Cortex of kidney (tissue), 1 donor: ENCODE data around the gene MATN4.
"Not testable (repeated sequence)": the region's sequence is repeated elsewhere in the genome, so short reads cannot be mapped to it uniquely, and the experiment has no call there.

Experiments used
- DNase-seq: peaks from one replicate; lab custom pipeline; 2025; lab: John Stamatoyannopoulos, UW

MATN4 gene

GRCh38 chr20:45308117-45308778, at the start of gene MATN4:
MATN4 (minus strand) TSS chr20:45308299; CDS start chr20:45305582, 2,717 bp downstream.
- no peak for DNase-seq

GRCh38 chr20:45355209-45356084, 47.3 kb upstream of the MATN4 start:
- no peak for DNase-seq

GRCh38 chr20:45354423-45355208, 46.5 kb upstream of the MATN4 start:
- DNase-seq = no peak

- DNase-seq = no peak
Observed at GRCh38 chr20:45353746-45354145, 45.6 kb upstream of the MATN4 start.

GRCh38 chr20:45352729-45353128, 44.6 kb upstream of the MATN4 start:
- DNase-seq = no peak

- not testable (repeated sequence) for DNase-seq
Observed at GRCh38 chr20:45350795-45351194, 42.7 kb upstream of the MATN4 start.

- DNase-seq = no peak
Observed at GRCh38 chr20:45350217-45350616, 42.1 kb upstream of the MATN4 start.

- no peak for DNase-seq
Observed at GRCh38 chr20:45347936-45348778, 40.1 kb upstream of the MATN4 start, which contains the start of gene SDC4. SDC4 (minus strand) TSS chr20:45348424; CDS start chr20:45348384, 40 bp downstream.

GRCh38 chr20:45347297-45347935, 39.3 kb upstream of the MATN4 start:
- no peak for DNase-seq

- DNase-seq = no peak
Observed at GRCh38 chr20:45346851-45347250, 38.8 kb upstream of the MATN4 start.

- no peak for DNase-seq
Observed at GRCh38 chr20:45346291-45346718, 38.2 kb upstream of the MATN4 start.

- no peak for DNase-seq
Observed at GRCh38 chr20:45345104-45345936, 37.2 kb upstream of the MATN4 start.

GRCh38 chr20:45344168-45344860, 36.2 kb upstream of the MATN4 start:
- no peak for DNase-seq

GRCh38 chr20:45343532-45344167, 35.6 kb upstream of the MATN4 start:
- DNase-seq = no peak

- DNase-seq = no peak
Observed at GRCh38 chr20:45342855-45343531, 34.9 kb upstream of the MATN4 start.

- DNase-seq = no peak
Observed at GRCh38 chr20:45341939-45342854, 34.1 kb upstream of the MATN4 start.

- no peak for DNase-seq
Observed at GRCh38 chr20:45341579-45341938, 33.5 kb upstream of the MATN4 start.
